K562 (cell line): ENCODE results near the gene TCF19. TPM values are rescaled to one million over a fixed set of nuclear protein-coding genes. Genes with fewer than 3 reads are reported as not detected.

Experiments used
- BHLHE40 ChIP-seq: IDR thresholded peaks from 2 replicates; pipeline ENCODE4 v1.6.1; 2011; ENCODE audit warnings: low read length, improper control_type of control experiment
- ETV6 ChIP-seq, 3 experiments: fragments of 150-350 bp in 1 of 3; sonication (generic) in 1 of 3; formaldehyde crosslinking in 1 of 3; IDR thresholded peaks; 2 replicates each; pipeline versions ENCODE4 v1.6.1 to v1.8.0; 2014 to 2022; ENCODE audit warnings: borderline replicate concordance in 2 of 3, low read depth in 2 of 3, antibody characterized with exemption in 1 of 3, low read length in 1 of 3, mild to moderate bottlenecking in 1 of 3, missing genetic modification reagents in 1 of 3
- HEY1 ChIP-seq: fragments of 250-450 bp; sonication (Bioruptor Pico); IDR thresholded peaks from 2 replicates; pipeline ENCODE4 v1.5.0; 2020; ENCODE audit warnings: mild to moderate bottlenecking, moderate library complexity, borderline replicate concordance
- HNRNPLL ChIP-seq: fragments of 200-400 bp; formaldehyde crosslinking; IDR thresholded peaks from 2 replicates; pipeline ENCODE4 v1.6.1; 2017; ENCODE audit warnings: low read length, low read depth, mild to moderate bottlenecking; ENCODE audit not compliant: poor library complexity, severe bottlenecking
- KLF16 ChIP-seq: IDR thresholded peaks from 2 replicates; pipeline ENCODE4 v1.6.1; 2016; ENCODE audit warnings: antibody characterized with exemption
- MTF1 ChIP-seq: fragments of 250-450 bp; sonication (Bioruptor Pico); IDR thresholded peaks from 2 replicates; pipeline ENCODE4 v1.9.0; 2021; ENCODE audit warnings: moderate library complexity, mild to moderate bottlenecking, inconsistent platforms, borderline replicate concordance
- NR1H2 ChIP-seq: sonication (generic); formaldehyde crosslinking; IDR thresholded peaks from 2 replicates; pipeline ENCODE4 v1.4.0; 2020; ENCODE audit warnings: mild to moderate bottlenecking, missing genetic modification reagents
- PHF21A ChIP-seq: fragments of 450-650 bp; IDR thresholded peaks from 2 replicates; pipeline ENCODE4 v1.6.1; 2017; ENCODE audit warnings: low read depth, borderline replicate concordance
- ZNF311 ChIP-seq: fragments of 250-450 bp; sonication (Bioruptor Pico); IDR thresholded peaks from 2 replicates; pipeline ENCODE4 v1.4.0; 2020; ENCODE audit warnings: mild to moderate bottlenecking, moderate library complexity
- polyA plus RNA-seq, 8 experiments: library from polyadenylated mRNA; depleted of rRNA in 4 of 8; stranded (reverse) in 5 of 8; unstranded in 3 of 8; fragments of >200 nt; fragmentation: Nextera tagmentation in 2 of 8; fragmentation: Illumina TruSeq in 1 of 8; extraction: Ambion mirVana in 2 of 8; extraction: Trizol in 1 of 8; gene quantifications; 2 replicates each; pipeline versions ENCODE4 v1.2.1 to v1.2.3, GENCODE V29; 2011 to 2014; ENCODE audit warnings: inconsistent platforms in 1 of 8, missing spikeins in 1 of 8
- total RNA-seq, 7 experiments: library from RNA; depleted of rRNA in 6 of 7; stranded (reverse); fragments of >200 nt in 6 of 7; fragmentation: Illumina TruSeq in 2 of 7; extraction: Trizol in 2 of 7; gene quantifications; 2 replicates each; pipeline versions ENCODE4 v1.2.1 to v1.2.3, GENCODE V29; 2011 to 2021; ENCODE audit warnings: low replicate concordance in 1 of 7
- TF ChIP-seq, protein P1 (sequence below), 2 experiments: IDR thresholded peaks; 2 replicates each; pipeline ENCODE4 v1.6.1; 2012; ENCODE audit warnings: improper control_type of control experiment in 2 of 2, low read depth in 2 of 2, low read length in 2 of 2, borderline replicate concordance in 1 of 2
- TF ChIP-seq, protein P2 (sequence below): fragments of 450-650 bp; IDR thresholded peaks from 2 replicates; pipeline ENCODE4 v1.6.1; 2016; ENCODE audit warnings: mild to moderate bottlenecking

TCF19 gene
- total and polyA plus RNA-seq, 9 of the 15 experiments (the other 6 are each of a cell fraction or from before 2014, with no cell fraction given): 4.2 to 42.5 (median 25.7) TPM

DNA sequence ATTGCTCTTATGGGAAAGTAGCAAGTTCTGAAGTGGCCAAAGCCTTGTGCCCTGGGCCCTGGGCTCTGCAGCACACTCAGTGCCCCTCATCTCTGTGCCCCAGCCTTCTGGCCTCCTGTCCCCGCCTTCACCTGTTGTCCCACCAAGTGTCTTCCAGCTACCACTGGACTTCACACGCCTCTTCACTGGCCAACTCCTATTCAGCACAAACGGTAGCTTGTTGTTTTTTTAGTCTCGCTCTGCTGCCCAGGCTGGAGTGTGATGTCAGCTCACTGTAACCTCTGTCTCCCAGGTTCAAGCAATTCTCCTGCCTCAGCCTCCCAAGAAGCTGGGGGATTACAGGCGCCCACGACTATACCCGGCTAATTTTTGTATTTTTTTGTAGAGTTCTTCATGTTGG is 5.6 kb upstream of the TCF19 start (continued):
- TF ChIP-seq, protein P1, sequence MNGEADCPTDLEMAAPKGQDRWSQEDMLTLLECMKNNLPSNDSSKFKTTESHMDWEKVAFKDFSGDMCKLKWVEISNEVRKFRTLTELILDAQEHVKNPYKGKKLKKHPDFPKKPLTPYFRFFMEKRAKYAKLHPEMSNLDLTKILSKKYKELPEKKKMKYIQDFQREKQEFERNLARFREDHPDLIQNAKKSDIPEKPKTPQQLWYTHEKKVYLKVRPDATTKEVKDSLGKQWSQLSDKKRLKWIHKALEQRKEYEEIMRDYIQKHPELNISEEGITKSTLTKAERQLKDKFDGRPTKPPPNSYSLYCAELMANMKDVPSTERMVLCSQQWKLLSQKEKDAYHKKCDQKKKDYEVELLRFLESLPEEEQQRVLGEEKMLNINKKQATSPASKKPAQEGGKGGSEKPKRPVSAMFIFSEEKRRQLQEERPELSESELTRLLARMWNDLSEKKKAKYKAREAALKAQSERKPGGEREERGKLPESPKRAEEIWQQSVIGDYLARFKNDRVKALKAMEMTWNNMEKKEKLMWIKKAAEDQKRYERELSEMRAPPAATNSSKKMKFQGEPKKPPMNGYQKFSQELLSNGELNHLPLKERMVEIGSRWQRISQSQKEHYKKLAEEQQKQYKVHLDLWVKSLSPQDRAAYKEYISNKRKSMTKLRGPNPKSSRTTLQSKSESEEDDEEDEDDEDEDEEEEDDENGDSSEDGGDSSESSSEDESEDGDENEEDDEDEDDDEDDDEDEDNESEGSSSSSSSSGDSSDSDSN (IDR thresholded peaks at IDR 0.05; ENCODE audit: borderline replicate concordance in 1 of 2, low read depth in 2 of 2, low read length in 2 of 2): no peak
- TF ChIP-seq BHLHE40 (no peak), ZNF311 (CRISPR knock-in tag) (no peak), HNRNPLL (no peak), HEY1 (CRISPR knock-in tag) (no peak), ETV6 (IDR thresholded peaks at IDR 0.05; ENCODE audit: borderline replicate concordance in 1 of 2, low read depth in 2 of 2, low read length in 1 of 2) (no peak), ETV6 (CRISPR knock-in tag; IDR thresholded peaks at IDR 0.05; ENCODE audit: borderline replicate concordance) (no peak), KLF16 (no peak), NR1H2 (CRISPR knock-in tag) (no peak), MTF1 (CRISPR knock-in tag) (no peak), PHF21A (no peak)
- TF ChIP-seq, protein P2, sequence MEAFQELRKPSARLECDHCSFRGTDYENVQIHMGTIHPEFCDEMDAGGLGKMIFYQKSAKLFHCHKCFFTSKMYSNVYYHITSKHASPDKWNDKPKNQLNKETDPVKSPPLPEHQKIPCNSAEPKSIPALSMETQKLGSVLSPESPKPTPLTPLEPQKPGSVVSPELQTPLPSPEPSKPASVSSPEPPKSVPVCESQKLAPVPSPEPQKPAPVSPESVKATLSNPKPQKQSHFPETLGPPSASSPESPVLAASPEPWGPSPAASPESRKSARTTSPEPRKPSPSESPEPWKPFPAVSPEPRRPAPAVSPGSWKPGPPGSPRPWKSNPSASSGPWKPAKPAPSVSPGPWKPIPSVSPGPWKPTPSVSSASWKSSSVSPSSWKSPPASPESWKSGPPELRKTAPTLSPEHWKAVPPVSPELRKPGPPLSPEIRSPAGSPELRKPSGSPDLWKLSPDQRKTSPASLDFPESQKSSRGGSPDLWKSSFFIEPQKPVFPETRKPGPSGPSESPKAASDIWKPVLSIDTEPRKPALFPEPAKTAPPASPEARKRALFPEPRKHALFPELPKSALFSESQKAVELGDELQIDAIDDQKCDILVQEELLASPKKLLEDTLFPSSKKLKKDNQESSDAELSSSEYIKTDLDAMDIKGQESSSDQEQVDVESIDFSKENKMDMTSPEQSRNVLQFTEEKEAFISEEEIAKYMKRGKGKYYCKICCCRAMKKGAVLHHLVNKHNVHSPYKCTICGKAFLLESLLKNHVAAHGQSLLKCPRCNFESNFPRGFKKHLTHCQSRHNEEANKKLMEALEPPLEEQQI: no peak
